ENCODE measurements around the gene STARD9.

The STARD9 gene

GRCh38 chr15:42712584-42712983 lies 137.2 kb downstream of the STARD9 start:
- TF ChIP-seq ZFX (IDR thresholded peaks at IDR 0.05), result no peak
- TF ChIP-seq CTCF (conservative IDR thresholded peaks at IDR 0.05), result no peak

GRCh38 chr15:42716125-42716524 lies 140.7 kb downstream of the STARD9 start:
- no peak overlapping the region for H3K27ac ChIP-seq
- no peak for TF ChIP-seq CTCF (conservative IDR thresholded peaks at IDR 0.05)
- TF ChIP-seq ZFX (IDR thresholded peaks at IDR 0.05), result no peak

More at GRCh38 chr15:42712584-42712983, 137.2 kb downstream of the STARD9 start:
- H3K27ac ChIP-seq, result no peak overlapping the region

- TF ChIP-seq CTCF (conservative IDR thresholded peaks at IDR 0.05), result no peak
- TF ChIP-seq ZFX (IDR thresholded peaks at IDR 0.05), result no peak
- H3K27ac ChIP-seq, result no peak overlapping the region
Observed at GRCh38 chr15:42716626-42717025, 141.2 kb downstream of the STARD9 start.

- no peak overlapping the region for H3K27ac ChIP-seq
- TF ChIP-seq ZFX (IDR thresholded peaks at IDR 0.05) (no peak), CTCF (conservative IDR thresholded peaks at IDR 0.05) (no peak)
Observed at GRCh38 chr15:42719043-42719442, 143.6 kb downstream of the STARD9 start.

GRCh38 chr15:42720071-42720470 lies 144.7 kb downstream of the STARD9 start:
- no peak for TF ChIP-seq ZFX (IDR thresholded peaks at IDR 0.05)
- TF ChIP-seq CTCF (conservative IDR thresholded peaks at IDR 0.05), result no peak
- no peak overlapping the region for H3K27ac ChIP-seq

GRCh38 chr15:42721016-42721415 lies 145.6 kb downstream of the STARD9 start:
- no peak for TF ChIP-seq ZFX (IDR thresholded peaks at IDR 0.05)
- TF ChIP-seq CTCF (conservative IDR thresholded peaks at IDR 0.05), result no peak
- H3K27ac ChIP-seq, result no peak overlapping the region

- H3K27ac ChIP-seq, result no peak overlapping the region
- no peak for TF ChIP-seq ZFX (IDR thresholded peaks at IDR 0.05)
- no peak for TF ChIP-seq CTCF (conservative IDR thresholded peaks at IDR 0.05)
Observed at GRCh38 chr15:42721916-42722315, 146.5 kb downstream of the STARD9 start.
